ENCODE results near the gene C4B. TPM values are rescaled to one million over a fixed set of nuclear protein-coding genes. Genes with fewer than 3 reads are reported as not detected.
"Not testable (repeated sequence)": the region's sequence is repeated elsewhere in the genome, so short reads cannot be mapped to it uniquely, and the experiment has no call there.

Gene C4B
- total and polyA plus RNA-seq, 4 donors, result 58.2 to 296 (median 169) TPM

- DNase-seq (no peak), ATAC-seq (ENCODE audit: insufficient read depth, low FRiP score) (no peak)
- H3K27ac ChIP-seq (ENCODE audit: low read depth in 1 of 2, low read length in 1 of 2), result no peak overlapping the region
- TF ChIP-seq CTCF (IDR thresholded peaks at IDR 0.05; ENCODE audit: control extremely low read depth, extremely low read depth), result no peak
- H3K4me3 ChIP-seq, result no peak overlapping the region
- H3K9me3 ChIP-seq (ENCODE audit: control insufficient read depth in 4 of 4, insufficient read depth in 3 of 4, low read length in 3 of 4), result no peaks in the 10 kb centered on the region
- no peak overlapping the region for H3K9ac ChIP-seq (ENCODE audit: insufficient read depth in 1 of 2, low read length in 2 of 2)
- H3K4me1 ChIP-seq (ENCODE audit: control insufficient read depth in 5 of 5, insufficient read depth in 5 of 5, low read length in 5 of 5), result no peaks in the 10 kb centered on the region
- peaks cover 0 to 10% (median 7%) of the 10 kb centered on the region in 4 donors for H3K36me3 ChIP-seq (ENCODE audit: control insufficient read depth in 4 of 4, insufficient read depth in 4 of 4, low read length in 4 of 4)
- no peaks in the 10 kb centered on the region for H3K27me3 ChIP-seq (ENCODE audit: control insufficient read depth in 3 of 3, insufficient read depth in 3 of 3, low read length in 2 of 3)
- WGBS, 2 donors, result 93% methylated on average over 5 of the region's 5 CpGs
Observed at GRCh38 chr6:31978831-31979230, 35.8 kb upstream of the C4B start.

- no peak overlapping the region for H3K9ac ChIP-seq (ENCODE audit: insufficient read depth in 1 of 2, low read length in 2 of 2)
- H3K4me1 ChIP-seq (ENCODE audit: control insufficient read depth in 5 of 5, insufficient read depth in 5 of 5, low read length in 5 of 5), result no peaks in the 10 kb centered on the region
- H3K36me3 ChIP-seq (ENCODE audit: control insufficient read depth in 4 of 4, insufficient read depth in 4 of 4, low read length in 4 of 4), result peaks cover 0 to 10% (median 7%) of the 10 kb centered on the region in 4 donors
- 90 to 92% methylated on average over 3 of the region's 3 CpGs for WGBS, 2 donors
- ATAC-seq (ENCODE audit: insufficient read depth, low FRiP score), result no peak
- no peaks in the 10 kb centered on the region for H3K9me3 ChIP-seq (ENCODE audit: control insufficient read depth in 4 of 4, insufficient read depth in 3 of 4, low read length in 3 of 4)
- no peak overlapping the region for H3K4me3 ChIP-seq
- DNase-seq, result no peak
- H3K27ac ChIP-seq (ENCODE audit: low read depth in 1 of 2, low read length in 1 of 2), result no peak overlapping the region
- H3K27me3 ChIP-seq (ENCODE audit: control insufficient read depth in 3 of 3, insufficient read depth in 3 of 3, low read length in 2 of 3), result no peaks in the 10 kb centered on the region
- TF ChIP-seq CTCF (IDR thresholded peaks at IDR 0.05; ENCODE audit: control extremely low read depth, extremely low read depth), result no peak
Observed at GRCh38 chr6:31979238-31979898, 35.2 kb upstream of the C4B start.

GRCh38 chr6:31980195-31980876 is 34.3 kb upstream of the C4B start:
- not testable (repeated sequence) for ATAC-seq (ENCODE audit: insufficient read depth, low FRiP score); DNase-seq
- 94 to 95% methylated on average over 12 to 13 of the region's 13 CpGs for WGBS, 2 donors

GRCh38 chr6:31980998-31981397 is 33.6 kb upstream of the C4B start:
- peaks cover 0 to 10% (median 7%) of the 10 kb centered on the region in 4 donors for H3K36me3 ChIP-seq (ENCODE audit: control insufficient read depth in 4 of 4, insufficient read depth in 4 of 4, low read length in 4 of 4)
- not testable (repeated sequence) for DNase-seq; H3K27me3 ChIP-seq (ENCODE audit: control insufficient read depth in 3 of 3, insufficient read depth in 3 of 3, low read length in 2 of 3); H3K9me3 ChIP-seq (ENCODE audit: control insufficient read depth in 4 of 4, insufficient read depth in 3 of 4, low read length in 3 of 4); H3K27ac ChIP-seq (ENCODE audit: low read depth in 1 of 2, low read length in 1 of 2); H3K4me1 ChIP-seq (ENCODE audit: control insufficient read depth in 5 of 5, insufficient read depth in 5 of 5, low read length in 5 of 5); H3K4me3 ChIP-seq; H3K9ac ChIP-seq (ENCODE audit: insufficient read depth in 1 of 2, low read length in 2 of 2); ATAC-seq (ENCODE audit: insufficient read depth, low FRiP score)
- WGBS, 2 donors, result no CpG with 5 or more reads among the region's 5 CpGs

More at GRCh38 chr6:31980195-31980876, 34.3 kb upstream of the C4B start:
- H3K9ac ChIP-seq (ENCODE audit: insufficient read depth in 1 of 2, low read length in 2 of 2); H3K27ac ChIP-seq (ENCODE audit: low read depth in 1 of 2, low read length in 1 of 2); H3K4me1 ChIP-seq (ENCODE audit: control insufficient read depth in 5 of 5, insufficient read depth in 5 of 5, low read length in 5 of 5); H3K9me3 ChIP-seq (ENCODE audit: control insufficient read depth in 4 of 4, insufficient read depth in 3 of 4, low read length in 3 of 4); H3K4me3 ChIP-seq; H3K27me3 ChIP-seq (ENCODE audit: control insufficient read depth in 3 of 3, insufficient read depth in 3 of 3, low read length in 2 of 3): not testable (repeated sequence)
- peaks cover 0 to 10% (median 7%) of the 10 kb centered on the region in 4 donors for H3K36me3 ChIP-seq (ENCODE audit: control insufficient read depth in 4 of 4, insufficient read depth in 4 of 4, low read length in 4 of 4)

- H3K27ac ChIP-seq (ENCODE audit: low read depth in 1 of 2, low read length in 1 of 2); DNase-seq; H3K36me3 ChIP-seq (ENCODE audit: control insufficient read depth in 4 of 4, insufficient read depth in 4 of 4, low read length in 4 of 4); H3K27me3 ChIP-seq (ENCODE audit: control insufficient read depth in 3 of 3, insufficient read depth in 3 of 3, low read length in 2 of 3); ATAC-seq (ENCODE audit: insufficient read depth, low FRiP score); H3K4me1 ChIP-seq (ENCODE audit: control insufficient read depth in 5 of 5, insufficient read depth in 5 of 5, low read length in 5 of 5); H3K9ac ChIP-seq (ENCODE audit: insufficient read depth in 1 of 2, low read length in 2 of 2); H3K9me3 ChIP-seq (ENCODE audit: control insufficient read depth in 4 of 4, insufficient read depth in 3 of 4, low read length in 3 of 4); H3K4me3 ChIP-seq: not testable (repeated sequence)
- WGBS, 2 donors, result no CpG with 5 or more reads among the region's 7 CpGs
Observed at GRCh38 chr6:31981744-31982143, 32.9 kb upstream of the C4B start, which contains the start of gene C4A. C4A (plus strand) TSS chr6:31982057; CDS start chr6:31982108, 51 bp downstream.

- not testable (repeated sequence) for H3K9me3 ChIP-seq (ENCODE audit: control insufficient read depth in 4 of 4, insufficient read depth in 3 of 4, low read length in 3 of 4); H3K27ac ChIP-seq (ENCODE audit: low read depth in 1 of 2, low read length in 1 of 2); H3K4me3 ChIP-seq; ATAC-seq (ENCODE audit: insufficient read depth, low FRiP score); DNase-seq; H3K27me3 ChIP-seq (ENCODE audit: control insufficient read depth in 3 of 3, insufficient read depth in 3 of 3, low read length in 2 of 3); H3K9ac ChIP-seq (ENCODE audit: insufficient read depth in 1 of 2, low read length in 2 of 2); H3K4me1 ChIP-seq (ENCODE audit: control insufficient read depth in 5 of 5, insufficient read depth in 5 of 5, low read length in 5 of 5); H3K36me3 ChIP-seq (ENCODE audit: control insufficient read depth in 4 of 4, insufficient read depth in 4 of 4, low read length in 4 of 4)
- WGBS, 2 donors, result no CpG with 5 or more reads among the region's 10 CpGs
Observed at GRCh38 chr6:31989363-31989762, 25.2 kb upstream of the C4B start.

Data from lung (tissue), 12 donors.